ENCODE measurements around the gene RIOK1.
"Not testable (repeated sequence)": the region's sequence is repeated elsewhere in the genome, so short reads cannot be mapped to it uniquely, and the experiment has no call there.

The RIOK1 gene

GRCh38 chr6:7389451-7390225 lies at the start of gene RIOK1, which contains the start of gene CAGE1:
TSS of gene RIOK1 (plus strand) at chr6:7389808. CDS start at chr6:7390003, 195 bp downstream.
TSS of gene CAGE1 (minus strand) at chr6:7389742. CDS start at chr6:7387173, 2,569 bp downstream.
- peak; percentile 97 for DNase-seq

- no peak for DNase-seq
Observed at GRCh38 chr6:7341271-7341670, 48.3 kb upstream of the RIOK1 start.

GRCh38 chr6:7341989-7342742 lies 47.4 kb upstream of the RIOK1 start:
- no peak for DNase-seq

- DNase-seq = no peak
Observed at GRCh38 chr6:7343546-7344475, 45.8 kb upstream of the RIOK1 start.

GRCh38 chr6:7344773-7345450 lies 44.7 kb upstream of the RIOK1 start:
- not testable (repeated sequence) for DNase-seq

GRCh38 chr6:7347551-7347997 lies 42.0 kb upstream of the RIOK1 start:
- not testable (repeated sequence) for DNase-seq

- DNase-seq = not testable (repeated sequence)
Observed at GRCh38 chr6:7350591-7350990, 39.0 kb upstream of the RIOK1 start.

- DNase-seq = not testable (repeated sequence)
Observed at GRCh38 chr6:7351916-7352315, 37.7 kb upstream of the RIOK1 start.

- no peak for DNase-seq
Observed at GRCh38 chr6:7367408-7367807, 22.2 kb upstream of the RIOK1 start.

GRCh38 chr6:7373739-7374138 lies 15.9 kb upstream of the RIOK1 start:
- no peak for DNase-seq

GRCh38 chr6:7377961-7378360 lies 11.6 kb upstream of the RIOK1 start:
- no peak for DNase-seq

GRCh38 chr6:7378740-7379139 lies 10.9 kb upstream of the RIOK1 start:
- no peak for DNase-seq

GRCh38 chr6:7381092-7381491 lies 8.5 kb upstream of the RIOK1 start:
- no peak for DNase-seq

- DNase-seq = no peak
Observed at GRCh38 chr6:7389162-7389450, 502 bp upstream of the RIOK1 start.

- no peak for DNase-seq
Observed at GRCh38 chr6:7390226-7390878, 744 bp downstream of the RIOK1 start.

GRCh38 chr6:7391151-7391550 lies 1.5 kb downstream of the RIOK1 start:
- DNase-seq = no peak

GRCh38 chr6:7392402-7392801 lies 2.8 kb downstream of the RIOK1 start:
- DNase-seq = no peak

- DNase-seq = no peak
Observed at GRCh38 chr6:7401075-7401474, 11.5 kb downstream of the RIOK1 start.

- no peak for DNase-seq
Observed at GRCh38 chr6:7402716-7403115, 13.1 kb downstream of the RIOK1 start.

GRCh38 chr6:7404546-7404945 lies 14.9 kb downstream of the RIOK1 start:
- no peak for DNase-seq

GRCh38 chr6:7406743-7407142 lies 17.1 kb downstream of the RIOK1 start:
- no peak for DNase-seq

GRCh38 chr6:7409740-7410139 lies 20.1 kb downstream of the RIOK1 start:
- DNase-seq = no peak

Data from right hindlimb (tissue), 1 donor.